ACHN (cell line): ENCODE data around the gene TOX2.
"Not testable (repeated sequence)": the region's sequence is repeated elsewhere in the genome, so short reads cannot be mapped to it uniquely, and the experiment has no call there.

ENCODE experiments used
- DNase-seq: peaks from one replicate; pipeline ENCODE4 v3.0.0-alpha.2; 2015
- in situ Hi-C: cut with HindIII; loops from 2 replicates; pipeline ENCODE4 v1.10.0; 2017; ENCODE audit warnings: low sequenced_read_pairs, low pct_ligation_motif_present, low pct_unique_long_range_greater_than_20kb

Gene TOX2

GRCh38 chr20:44033873-44034272, 119.2 kb downstream of the TOX2 start:
- DNase-seq: no peak
- in situ Hi-C loops: no loop called here

GRCh38 chr20:44034451-44034850, 119.8 kb downstream of the TOX2 start:
- no peak for DNase-seq
- in situ Hi-C loops: no loop called here

- DNase-seq: no peak
- in situ Hi-C loops: no loop called here
Measured at GRCh38 chr20:44034965-44035635, 120.4 kb downstream of the TOX2 start.

GRCh38 chr20:44035924-44036323, 121.3 kb downstream of the TOX2 start:
- in situ Hi-C loops: no loop called here
- no peak for DNase-seq

- in situ Hi-C loops: no loop called here
- no peak for DNase-seq
Measured at GRCh38 chr20:44036441-44036840, 121.8 kb downstream of the TOX2 start.

- in situ Hi-C loops: no loop called here
- DNase-seq: no peak
Measured at GRCh38 chr20:44038681-44039123, 124.0 kb downstream of the TOX2 start.

GRCh38 chr20:44039147-44039546, 124.5 kb downstream of the TOX2 start:
- in situ Hi-C loops: no loop called here
- no peak for DNase-seq

- no peak for DNase-seq
- in situ Hi-C loops: no loop called here
Measured at GRCh38 chr20:44039741-44040140, 125.1 kb downstream of the TOX2 start.

GRCh38 chr20:44040202-44040915, 125.7 kb downstream of the TOX2 start:
- no peak for DNase-seq
- in situ Hi-C loops: no loop called here

- no peak for DNase-seq
- in situ Hi-C loops: no loop called here
Measured at GRCh38 chr20:44041001-44041400, 126.3 kb downstream of the TOX2 start.

GRCh38 chr20:44044712-44045111, 130.1 kb downstream of the TOX2 start:
- in situ Hi-C loops: not testable (repeated sequence)

GRCh38 chr20:44050327-44050726, 135.7 kb downstream of the TOX2 start:
- in situ Hi-C loops: no loop called here
- no peak for DNase-seq

More at GRCh38 chr20:44044712-44045111, 130.1 kb downstream of the TOX2 start:
- DNase-seq: not testable (repeated sequence)

- in situ Hi-C loops: no loop called here
Measured at GRCh38 chr20:44050925-44051660, 136.4 kb downstream of the TOX2 start.

GRCh38 chr20:44051661-44052000, 137.0 kb downstream of the TOX2 start:
- in situ Hi-C loops: no loop called here
- DNase-seq: no peak

More at GRCh38 chr20:44050925-44051660, 136.4 kb downstream of the TOX2 start:
- DNase-seq: no peak

GRCh38 chr20:44052166-44052565, 137.5 kb downstream of the TOX2 start:
- no peak for DNase-seq
- in situ Hi-C loops: no loop called here

GRCh38 chr20:44053046-44053445, 138.4 kb downstream of the TOX2 start:
- in situ Hi-C loops: no loop called here
- DNase-seq: no peak

- no peak for DNase-seq
- in situ Hi-C loops: no loop called here
Measured at GRCh38 chr20:44054118-44054517, 139.5 kb downstream of the TOX2 start.

- no peak for DNase-seq
Measured at GRCh38 chr20:44054849-44055248, 140.2 kb downstream of the TOX2 start.

GRCh38 chr20:44056010-44056698, 141.5 kb downstream of the TOX2 start:
- DNase-seq: peak; percentile 37
- in situ Hi-C loops: no loop called here

More at GRCh38 chr20:44054849-44055248, 140.2 kb downstream of the TOX2 start:
- in situ Hi-C loops: no loop called here
